ENCODE data around the gene CDK6.
A peak's percentile ranks its signal among the peaks of the same experiment; 100 is the strongest.

The CDK6 gene

GRCh38 chr7:92736870-92737269 lies 99.5 kb downstream of the CDK6 start:
- no peak for DNase-seq (ENCODE audit: low read depth)

GRCh38 chr7:92735707-92736106 lies 100.7 kb downstream of the CDK6 start:
- DNase-seq (ENCODE audit: low read depth), result no peak

- DNase-seq (ENCODE audit: low read depth), result no peak
These were observed 103.9 kb downstream of the CDK6 start for GRCh38 chr7:92732316-92733036.

GRCh38 chr7:92731335-92732063 lies 104.9 kb downstream of the CDK6 start:
- DNase-seq (ENCODE audit: low read depth), result no peak

- DNase-seq (ENCODE audit: low read depth), result no peak
These were observed 105.6 kb downstream of the CDK6 start for GRCh38 chr7:92730808-92731207.

GRCh38 chr7:92729751-92730150 lies 106.6 kb downstream of the CDK6 start:
- no peak for DNase-seq (ENCODE audit: low read depth)

- DNase-seq (ENCODE audit: low read depth), result peak; percentile 57
These were observed 107.2 kb downstream of the CDK6 start for GRCh38 chr7:92729172-92729571.

- peak; percentile 80 for DNase-seq (ENCODE audit: low read depth)
These were observed 108.6 kb downstream of the CDK6 start for GRCh38 chr7:92727755-92728154.

- no peak for DNase-seq (ENCODE audit: low read depth)
These were observed 111.0 kb downstream of the CDK6 start for GRCh38 chr7:92725161-92725925.

GRCh38 chr7:92723943-92724342 lies 112.4 kb downstream of the CDK6 start:
- DNase-seq (ENCODE audit: low read depth), result no peak

- DNase-seq (ENCODE audit: low read depth), result no peak
These were observed 113.2 kb downstream of the CDK6 start for GRCh38 chr7:92723205-92723604.

- no peak for DNase-seq (ENCODE audit: low read depth)
These were observed 113.8 kb downstream of the CDK6 start for GRCh38 chr7:92722541-92722940.

GRCh38 chr7:92720604-92721350 lies 115.6 kb downstream of the CDK6 start:
- DNase-seq (ENCODE audit: low read depth), result no peak

GRCh38 chr7:92717993-92718716 lies 118.2 kb downstream of the CDK6 start:
- peak; percentile 32 for DNase-seq (ENCODE audit: low read depth)

GRCh38 chr7:92717623-92717992 lies 118.8 kb downstream of the CDK6 start:
- no peak for DNase-seq (ENCODE audit: low read depth)

GRCh38 chr7:92716825-92717580 lies 119.4 kb downstream of the CDK6 start:
- DNase-seq (ENCODE audit: low read depth), result no peak

- no peak for DNase-seq (ENCODE audit: low read depth)
These were observed 120.4 kb downstream of the CDK6 start for GRCh38 chr7:92715963-92716362.

- no peak for DNase-seq (ENCODE audit: low read depth)
These were observed 121.6 kb downstream of the CDK6 start for GRCh38 chr7:92714767-92715166.

GRCh38 chr7:92714280-92714679 lies 122.1 kb downstream of the CDK6 start:
- no peak for DNase-seq (ENCODE audit: low read depth)

- DNase-seq (ENCODE audit: low read depth), result no peak
These were observed 126.5 kb downstream of the CDK6 start for GRCh38 chr7:92709912-92710311.

GRCh38 chr7:92709150-92709549 lies 127.2 kb downstream of the CDK6 start:
- DNase-seq (ENCODE audit: low read depth), result no peak

Data from fibroblast of the conjunctiva (primary cell).